VCaP (cell line): ENCODE measurements around the gene NCAPG2.

Experiments used
- H3K27ac ChIP-seq: fragments of 450-650 bp; 2 replicates; pipeline ENCODE4 v1.5.1; 2017
- TF ChIP-seq, protein P1 (sequence below): fragments of 450-650 bp; conservative IDR thresholded peaks from 2 replicates; pipeline ENCODE4 v1.5.1; 2017; ENCODE audit warnings: mild to moderate bottlenecking, moderate library complexity

The NCAPG2 gene

DNA sequence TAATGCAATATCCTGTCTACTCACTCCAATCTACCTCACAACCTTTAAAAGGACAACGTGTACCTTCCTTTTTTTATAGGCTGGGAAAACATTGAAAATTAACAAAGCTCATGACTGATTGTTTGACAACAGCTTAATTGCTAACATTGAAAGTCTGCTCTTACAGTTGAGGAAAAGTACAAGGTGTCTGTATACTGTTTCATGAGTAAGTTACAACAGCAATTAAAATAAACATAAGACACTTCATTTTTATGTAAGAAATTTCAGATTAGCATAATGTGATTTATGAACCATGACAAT is 28.6 kb upstream of the NCAPG2 start:
- H3K27ac ChIP-seq, result peak overlapping the region; percentile 66
- TF ChIP-seq, protein P1, sequence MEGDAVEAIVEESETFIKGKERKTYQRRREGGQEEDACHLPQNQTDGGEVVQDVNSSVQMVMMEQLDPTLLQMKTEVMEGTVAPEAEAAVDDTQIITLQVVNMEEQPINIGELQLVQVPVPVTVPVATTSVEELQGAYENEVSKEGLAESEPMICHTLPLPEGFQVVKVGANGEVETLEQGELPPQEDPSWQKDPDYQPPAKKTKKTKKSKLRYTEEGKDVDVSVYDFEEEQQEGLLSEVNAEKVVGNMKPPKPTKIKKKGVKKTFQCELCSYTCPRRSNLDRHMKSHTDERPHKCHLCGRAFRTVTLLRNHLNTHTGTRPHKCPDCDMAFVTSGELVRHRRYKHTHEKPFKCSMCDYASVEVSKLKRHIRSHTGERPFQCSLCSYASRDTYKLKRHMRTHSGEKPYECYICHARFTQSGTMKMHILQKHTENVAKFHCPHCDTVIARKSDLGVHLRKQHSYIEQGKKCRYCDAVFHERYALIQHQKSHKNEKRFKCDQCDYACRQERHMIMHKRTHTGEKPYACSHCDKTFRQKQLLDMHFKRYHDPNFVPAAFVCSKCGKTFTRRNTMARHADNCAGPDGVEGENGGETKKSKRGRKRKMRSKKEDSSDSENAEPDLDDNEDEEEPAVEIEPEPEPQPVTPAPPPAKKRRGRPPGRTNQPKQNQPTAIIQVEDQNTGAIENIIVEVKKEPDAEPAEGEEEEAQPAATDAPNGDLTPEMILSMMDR, result no peak

DNA sequence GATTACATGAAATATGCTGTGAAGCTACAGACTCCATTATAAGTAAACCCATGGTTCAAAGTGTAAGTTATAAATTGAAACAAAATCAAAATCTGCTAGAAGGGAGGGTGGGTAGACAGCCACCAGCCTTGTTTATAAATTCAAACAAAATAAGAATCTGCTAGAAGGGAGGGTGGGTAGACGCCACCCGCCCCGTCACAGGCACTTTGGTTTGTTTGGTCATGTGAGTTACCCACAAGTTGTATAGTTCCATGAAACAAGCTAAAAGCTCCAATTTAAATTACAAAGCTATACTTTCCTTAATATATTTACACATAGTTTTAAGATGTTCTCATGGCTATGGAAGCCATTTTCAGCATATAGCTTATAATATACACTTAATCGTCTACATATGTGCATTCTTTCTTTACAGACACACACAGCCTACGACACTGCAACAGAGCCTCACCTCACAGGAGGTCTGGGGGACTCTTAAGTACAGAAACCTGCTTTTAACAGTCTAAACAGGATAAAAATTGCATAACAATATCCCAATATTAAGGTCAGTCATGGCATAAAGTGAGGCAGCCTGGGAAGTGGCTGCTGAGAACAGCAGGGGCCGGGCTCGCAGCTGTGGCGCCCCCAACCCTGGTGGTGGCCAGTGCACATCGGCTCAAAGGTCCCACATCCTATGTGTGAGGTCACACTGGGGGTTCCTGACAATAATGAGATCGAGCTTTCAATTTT is 28.1 kb upstream of the NCAPG2 start:
- TF ChIP-seq, protein P1, result peak; percentile 19; the same call in 1 of the 2 replicates
- H3K27ac ChIP-seq, result peak overlapping the region; percentile 66

DNA sequence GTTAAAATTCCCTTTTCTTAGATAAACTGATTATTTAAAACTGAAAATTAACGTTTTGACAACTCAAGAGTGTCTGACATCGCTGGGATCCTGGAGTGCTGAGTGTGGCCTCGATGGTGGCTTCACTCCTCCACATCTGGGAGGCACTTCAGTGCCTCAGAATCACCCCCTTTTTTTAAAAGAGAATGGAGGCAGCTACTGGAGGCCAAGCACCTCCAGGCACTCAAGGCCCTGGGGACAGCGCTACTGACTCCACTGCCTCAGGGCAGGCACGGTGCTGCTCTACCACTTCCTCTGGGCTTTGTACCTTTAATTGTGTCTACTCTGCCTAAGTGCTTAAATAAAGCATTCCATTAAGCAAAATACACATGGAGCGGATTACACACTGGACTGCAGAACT is 27.2 kb upstream of the NCAPG2 start:
- TF ChIP-seq, protein P1, result no peak
- H3K27ac ChIP-seq, result peak overlapping the region; percentile 66

DNA sequence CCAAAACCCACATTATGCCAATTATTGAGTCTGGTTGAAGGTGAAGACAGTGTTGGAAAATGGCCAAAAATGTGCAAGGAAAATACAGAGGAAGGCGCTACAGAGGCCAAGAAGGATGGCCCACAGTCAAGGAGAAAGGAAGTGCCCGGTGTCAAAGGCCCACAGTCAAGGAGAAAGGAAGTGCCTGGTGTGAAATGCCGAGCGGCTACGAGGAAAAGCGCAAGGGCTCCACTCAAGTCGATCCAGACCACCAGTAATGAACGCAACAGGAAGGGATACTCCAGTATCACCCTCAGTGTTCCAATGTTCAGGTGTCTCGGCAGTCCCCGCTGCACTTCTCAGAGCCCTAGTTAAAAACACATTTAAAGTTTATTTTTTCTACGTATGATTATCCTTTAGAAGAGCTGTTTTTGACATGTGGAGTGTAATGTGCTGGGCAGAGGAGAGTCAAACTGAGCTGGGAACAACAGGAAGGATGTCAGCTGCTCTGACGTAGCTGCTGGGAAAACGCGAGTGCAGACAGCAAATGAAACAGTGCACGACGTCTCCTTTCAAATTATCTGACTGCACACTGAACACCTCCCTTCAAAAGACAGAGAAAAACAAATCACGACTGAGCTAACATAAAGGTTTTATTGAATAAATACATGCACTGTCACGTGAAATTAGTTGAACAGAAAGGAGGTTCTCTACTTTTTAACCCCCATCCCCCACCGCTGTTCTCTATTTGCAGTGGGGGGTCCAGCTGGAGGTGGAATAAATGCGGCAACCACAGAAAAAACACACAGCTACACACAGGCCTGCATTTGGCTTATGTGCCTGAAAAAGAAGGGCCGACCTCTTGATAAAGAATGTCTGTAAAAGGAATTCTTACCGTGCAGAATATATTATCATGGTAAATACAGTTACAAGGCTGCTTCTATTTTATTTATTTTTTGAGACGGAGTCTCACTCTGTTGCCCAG is 26.1 kb upstream of the NCAPG2 start:
- TF ChIP-seq, protein P1, result no peak
- H3K27ac ChIP-seq, result peak overlapping the region; percentile 4; the same call in 1 of the 2 replicates

DNA sequence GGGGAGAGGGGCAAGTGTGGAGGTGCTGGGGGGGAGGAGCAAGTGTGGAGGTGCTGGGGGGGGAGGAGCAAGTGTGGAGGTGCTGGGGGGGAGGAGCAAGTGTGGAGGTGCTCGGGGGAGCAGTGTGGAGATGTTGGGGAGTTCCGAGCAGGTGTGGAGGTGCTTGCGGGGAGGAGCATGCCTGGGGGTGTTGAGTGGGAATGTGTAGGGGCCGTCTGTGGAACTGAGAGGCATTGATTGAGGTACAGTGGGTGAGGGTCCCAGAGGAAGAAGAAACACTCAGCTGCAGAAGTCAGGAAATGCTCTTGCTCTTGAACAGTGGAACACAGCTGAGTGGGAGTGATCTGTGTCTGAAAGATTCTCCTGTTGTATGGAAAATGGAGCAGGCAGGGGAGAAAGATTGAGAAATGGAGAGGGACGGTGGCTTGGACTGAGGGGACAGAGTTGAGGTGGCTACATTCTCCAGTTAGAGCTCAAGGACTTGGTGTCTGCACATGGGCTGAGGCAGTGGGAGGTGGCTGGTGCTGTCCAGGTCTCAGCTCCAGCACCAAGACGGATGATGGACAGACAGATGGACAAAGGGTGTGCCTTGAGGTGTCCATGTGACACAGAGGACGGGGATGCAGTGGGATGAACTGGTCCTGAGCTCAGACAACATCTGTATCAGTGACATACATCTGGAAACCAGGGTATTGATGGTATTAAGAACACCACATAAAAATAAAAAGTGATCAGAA is 25.2 kb upstream of the NCAPG2 start:
- TF ChIP-seq, protein P1, result no peak
- no peak overlapping the region for H3K27ac ChIP-seq

DNA sequence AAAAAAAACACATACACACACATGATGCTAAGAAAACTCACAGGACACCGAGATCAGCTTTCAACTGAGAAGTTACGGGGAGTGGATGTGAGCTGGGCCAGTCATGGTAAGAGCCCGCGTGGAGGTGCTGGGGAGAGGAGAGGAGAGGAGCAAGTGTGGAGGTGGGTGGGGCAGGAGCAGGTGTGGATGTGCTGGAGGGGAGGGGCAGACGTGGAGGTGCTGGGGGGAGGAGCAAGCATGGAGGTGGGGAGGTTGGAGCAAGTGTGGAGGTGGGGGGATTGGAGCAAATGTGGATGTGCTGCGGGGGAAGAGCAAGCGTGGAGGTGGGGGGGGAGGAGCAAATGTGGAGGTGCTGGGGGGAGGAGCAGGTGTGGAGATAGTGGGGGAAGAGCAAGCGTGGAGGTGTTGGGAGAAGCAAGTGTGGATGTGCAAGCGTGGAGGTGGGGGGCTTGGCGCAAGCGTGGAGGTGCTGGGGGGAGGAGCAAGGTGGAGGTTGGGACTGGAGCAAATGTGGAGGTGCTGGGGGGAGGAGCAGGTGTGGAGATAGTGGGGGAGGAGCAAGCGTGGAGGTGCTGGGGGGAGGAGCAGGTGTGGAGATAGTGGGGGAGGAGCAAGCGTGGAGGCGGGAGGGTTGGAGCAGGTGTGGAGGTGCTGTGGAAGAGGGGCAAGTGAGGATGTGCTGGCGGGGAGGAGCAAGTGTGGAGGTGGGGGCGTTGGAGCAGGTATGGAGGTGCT is 24.5 kb upstream of the NCAPG2 start:
- no peak overlapping the region for H3K27ac ChIP-seq
- TF ChIP-seq, protein P1, result no peak
